SK-N-SH (cell line): ENCODE measurements around the gene AK2.

Source experiments
- EP300 ChIP-seq, 2 experiments: IDR thresholded peaks; 2 replicates each; pipeline versions ENCODE4 v1.4.0 to v1.6.1; 2012; ENCODE audit warnings: borderline replicate concordance in 1 of 2, low read depth in 1 of 2, low read length in 1 of 2
- GABPA ChIP-seq: IDR thresholded peaks from 2 replicates; pipeline ENCODE4 v1.4.0; 2012; ENCODE audit warnings: low read depth, mild to moderate bottlenecking
- NFIC ChIP-seq: IDR thresholded peaks from 2 replicates; pipeline ENCODE4 v1.4.0; 2012; ENCODE audit warnings: borderline replicate concordance

DNA sequence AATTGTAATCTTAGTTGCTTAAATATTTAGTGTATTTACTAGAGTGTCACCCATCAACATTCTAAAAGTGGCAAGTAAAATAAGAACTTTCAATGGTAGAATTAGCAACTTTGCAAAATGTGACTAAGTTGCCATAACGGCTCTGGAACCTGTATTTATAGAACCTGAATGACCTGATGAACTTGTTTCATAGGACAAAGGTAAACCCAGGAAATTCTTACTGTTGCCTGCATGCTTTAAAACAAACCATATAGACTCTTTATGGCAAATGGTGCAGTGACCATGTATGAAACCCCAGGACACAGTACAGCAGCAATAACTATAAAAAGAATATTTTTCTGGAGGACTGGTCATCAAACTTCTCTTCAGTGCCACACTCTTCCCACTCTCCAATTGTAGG, 22.9 kb downstream of the AK2 start:
- TF ChIP-seq NFIC (no peak), EP300 (IDR thresholded peaks at IDR 0.05; ENCODE audit: borderline replicate concordance in 1 of 2, low read depth in 1 of 2, low read length in 1 of 2) (no peak), GABPA (no peak)
